ENCODE data around the gene VAPB.

The VAPB gene

DNA sequence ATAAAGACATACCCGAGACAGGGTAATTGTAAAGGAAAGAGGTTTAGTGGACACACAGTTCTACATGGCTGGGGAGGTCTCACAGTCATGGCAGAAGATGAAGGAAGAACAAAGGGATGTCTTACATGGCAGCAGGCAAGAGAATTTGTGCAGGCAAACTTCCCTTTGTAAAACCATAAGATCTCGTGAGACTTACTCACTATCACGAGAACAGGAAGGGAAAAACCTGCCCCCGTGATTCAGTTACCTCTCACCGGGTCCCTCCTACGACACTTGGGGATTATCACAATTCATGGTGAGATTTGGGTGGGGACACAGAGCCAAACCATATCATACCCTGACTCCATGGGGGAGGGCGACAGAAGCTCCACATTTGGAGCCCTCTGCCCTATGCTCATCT is 7.4 kb upstream of the VAPB start:
- DNase-seq = no peak

GRCh38 chr20:58382096-58382495 is 6.9 kb upstream of the VAPB start:
- DNase-seq = no peak

DNA sequence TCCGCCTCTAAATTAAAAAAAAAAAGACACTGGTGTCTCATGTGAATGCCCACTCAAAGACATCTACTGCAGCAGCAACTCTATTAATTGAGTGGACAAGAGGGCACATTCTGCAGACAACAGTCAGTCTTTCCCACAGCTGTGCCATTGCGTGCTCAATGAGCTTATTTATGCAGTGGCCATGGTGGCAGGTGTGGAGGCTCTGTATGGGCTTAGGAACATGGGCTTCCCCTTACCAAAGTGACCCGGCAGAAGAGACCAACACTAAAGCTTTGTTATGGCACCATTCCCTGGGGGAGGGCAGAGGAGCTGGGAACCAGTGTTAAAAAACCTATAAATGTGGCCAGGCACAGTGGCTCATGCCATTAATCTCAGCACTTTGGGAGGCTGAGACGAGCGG is 4.2 kb upstream of the VAPB start:
- DNase-seq = no peak

GRCh38 chr20:58388028-58388601 is 914 bp upstream of the VAPB start:
- DNase-seq = no peak

DNA sequence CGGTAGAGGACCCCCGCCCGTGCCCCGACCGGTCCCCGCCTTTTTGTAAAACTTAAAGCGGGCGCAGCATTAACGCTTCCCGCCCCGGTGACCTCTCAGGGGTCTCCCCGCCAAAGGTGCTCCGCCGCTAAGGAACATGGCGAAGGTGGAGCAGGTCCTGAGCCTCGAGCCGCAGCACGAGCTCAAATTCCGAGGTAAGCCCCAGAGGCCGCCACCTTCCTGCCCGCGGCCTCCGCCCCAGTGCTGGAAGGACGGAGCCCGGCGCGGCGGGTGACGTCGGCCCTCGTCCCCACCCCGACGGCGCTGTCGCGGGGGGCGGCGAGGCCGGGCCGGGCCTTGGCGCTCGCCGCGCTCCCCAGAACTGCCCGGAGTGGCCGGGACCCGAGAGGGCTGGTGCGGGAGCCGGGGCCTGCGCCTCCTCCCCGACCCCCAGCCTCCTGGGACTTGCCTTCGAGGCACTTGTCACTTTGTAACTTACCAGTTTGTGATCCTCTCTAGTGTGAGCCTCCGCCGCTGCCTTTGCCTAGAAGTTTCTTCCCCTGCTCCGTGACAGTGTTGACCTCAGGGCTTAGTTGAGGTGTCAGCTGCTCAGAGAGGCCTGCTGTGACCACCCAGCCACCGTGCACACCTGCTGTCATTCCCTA is 417 bp downstream of the VAPB start:
- peak in 1 of 2 donors; percentile 13 for DNase-seq

- DNase-seq = no peak
Observed at GRCh38 chr20:58389968-58390658, 1.1 kb downstream of the VAPB start.

DNA sequence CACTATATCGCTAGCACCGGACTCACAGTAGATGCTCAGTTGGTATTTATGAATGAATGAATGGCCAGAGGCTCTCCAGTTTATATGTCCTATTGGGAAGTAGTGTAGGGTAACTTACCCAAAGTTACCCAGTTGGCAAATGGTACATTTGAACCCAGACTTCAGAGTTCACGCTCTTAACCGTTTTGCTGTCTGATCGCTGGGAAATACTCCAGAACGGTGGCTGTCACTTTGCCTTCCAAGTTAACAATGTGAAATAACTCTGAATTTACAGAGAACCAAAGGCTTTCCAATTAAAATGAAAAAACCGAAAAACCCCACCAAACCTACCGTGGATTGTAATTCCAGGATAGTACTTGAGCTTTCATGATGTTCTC is 1.6 kb downstream of the VAPB start:
- DNase-seq = no peak

GRCh38 chr20:58392286-58392685 is 3.3 kb downstream of the VAPB start:
- no peak for DNase-seq

- DNase-seq = no peak
Observed at GRCh38 chr20:58393299-58393698, 4.3 kb downstream of the VAPB start.

GRCh38 chr20:58394801-58395200 is 5.8 kb downstream of the VAPB start:
- DNase-seq = no peak

DNA sequence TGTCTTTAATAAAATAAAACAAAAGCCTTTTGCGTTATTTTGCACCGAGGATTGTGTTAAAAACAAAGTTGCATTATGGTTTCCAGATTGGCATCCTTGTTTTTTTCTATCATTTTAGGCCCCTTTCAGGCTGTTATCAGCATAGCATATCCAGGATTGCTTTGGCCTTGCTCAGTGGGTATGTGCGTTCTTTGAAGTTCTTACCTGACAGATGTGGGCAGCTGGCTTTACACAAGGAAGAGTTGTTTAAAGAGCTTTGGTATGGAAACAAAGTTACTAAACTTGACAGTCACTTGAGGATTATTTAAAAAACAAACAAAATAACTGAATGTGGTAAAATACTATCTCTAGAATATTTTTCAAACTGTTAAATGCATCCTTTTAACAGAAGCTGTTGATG is 6.6 kb downstream of the VAPB start:
- DNase-seq = no peak

GRCh38 chr20:58397429-58397828 is 8.4 kb downstream of the VAPB start:
- no peak for DNase-seq

DNA sequence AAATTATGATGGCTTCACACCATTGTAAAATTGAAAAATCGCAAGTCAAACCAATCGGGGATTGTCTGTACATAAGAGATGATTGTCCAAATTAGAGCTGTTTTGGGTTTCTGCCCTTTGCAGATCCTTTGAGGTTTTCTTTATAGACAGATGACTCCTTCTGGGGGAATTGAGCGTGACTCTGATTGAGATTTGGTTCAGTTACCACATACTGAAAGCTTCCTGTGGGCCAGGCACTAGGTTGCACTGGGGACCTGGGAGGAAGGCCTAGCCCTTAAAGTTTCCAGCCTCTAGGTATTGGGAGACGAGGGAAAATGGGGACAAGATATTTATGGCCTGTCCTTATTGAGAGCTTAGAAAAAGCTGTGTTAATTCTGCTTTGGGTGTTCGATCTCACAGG is 9.2 kb downstream of the VAPB start:
- no peak for DNase-seq

- no peak for DNase-seq
Observed at GRCh38 chr20:58399926-58400325, 10.9 kb downstream of the VAPB start.

DNA sequence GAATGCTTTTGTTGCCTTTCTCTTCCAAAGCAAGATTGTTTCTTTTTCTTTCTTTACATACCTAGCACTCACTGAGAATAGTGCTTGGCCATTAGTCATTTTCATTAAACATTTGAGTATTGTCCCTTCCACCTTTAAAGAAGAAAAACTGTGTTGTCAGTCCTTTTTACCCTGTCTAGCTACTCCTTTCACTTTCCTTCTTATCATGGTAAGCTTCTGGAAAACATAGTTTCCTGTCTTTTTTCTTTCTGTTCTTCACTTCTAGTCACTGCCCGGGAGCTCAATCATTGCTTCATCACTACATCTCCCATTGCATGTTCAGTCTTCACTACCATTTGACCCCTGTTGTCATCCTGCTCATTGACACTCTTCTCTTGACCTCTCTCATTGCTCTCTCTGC is 12.1 kb downstream of the VAPB start:
- DNase-seq = no peak

DNA sequence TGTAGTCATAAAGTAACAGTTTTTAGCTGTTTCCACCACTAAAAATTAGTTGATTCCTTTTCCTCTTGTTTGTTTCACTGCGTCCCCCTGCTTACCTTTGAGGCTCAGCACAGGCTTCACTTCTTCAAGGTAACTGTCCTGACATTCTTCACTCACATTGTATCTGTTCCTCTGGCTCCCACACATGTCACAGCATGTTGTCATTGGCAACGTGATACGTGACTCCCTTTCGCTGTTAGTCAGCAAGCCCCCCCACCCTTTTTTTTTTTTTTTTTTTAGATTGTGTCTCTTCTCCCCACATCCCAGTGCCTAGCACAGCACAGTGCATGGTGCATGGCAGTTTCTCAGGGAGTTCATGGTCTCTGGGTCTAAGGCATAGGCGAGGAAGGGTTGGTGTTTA is 13.3 kb downstream of the VAPB start:
- no peak for DNase-seq

- no peak for DNase-seq
Observed at GRCh38 chr20:58402827-58403226, 13.8 kb downstream of the VAPB start.

- DNase-seq = no peak
Observed at GRCh38 chr20:58403272-58403671, 14.2 kb downstream of the VAPB start.

- DNase-seq = no peak
Observed at GRCh38 chr20:58405504-58406291, 16.7 kb downstream of the VAPB start.

DNA sequence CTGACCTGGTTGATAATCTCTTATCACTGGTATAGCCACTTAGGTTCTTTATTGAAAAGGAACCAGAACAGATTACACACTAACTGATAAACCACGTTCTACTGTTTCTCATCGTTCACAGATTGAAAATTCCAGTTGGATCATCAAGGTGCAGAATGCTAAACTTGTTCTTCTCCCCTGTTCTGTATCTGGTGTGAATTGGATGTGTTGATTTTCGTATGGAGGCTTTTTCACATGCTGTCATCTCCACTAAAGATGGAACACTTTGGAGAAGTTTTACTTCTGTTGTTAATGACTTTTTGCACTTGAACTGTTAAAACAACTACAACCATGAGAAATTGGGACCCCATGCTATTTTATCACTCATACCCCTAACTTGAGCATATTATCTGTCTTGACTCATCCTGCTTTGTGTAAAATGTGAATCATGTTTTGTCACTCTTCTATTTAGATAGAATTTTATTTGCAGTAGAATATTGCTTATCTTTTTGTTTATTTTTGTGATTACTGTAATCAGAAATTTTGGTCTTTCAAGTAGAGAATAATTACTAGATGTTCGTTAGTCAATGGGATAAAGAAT is 17.5 kb downstream of the VAPB start:
- no peak for DNase-seq

- DNase-seq = no peak
Observed at GRCh38 chr20:58407201-58407873, 18.3 kb downstream of the VAPB start.

GRCh38 chr20:58407966-58408557 is 19.0 kb downstream of the VAPB start:
- DNase-seq = no peak

Measured in activated CD4-positive, alpha-beta T cell treated with anti-CD3 and anti-CD28 coated beads for 4 hours (primary cell).